IPS-NIHi7 (cell line): ENCODE data around the gene IL2RA.
"Not testable (repeated sequence)": the region's sequence is repeated elsewhere in the genome, so short reads cannot be mapped to it uniquely, and the experiment has no call there.

Source experiments
- DNase-seq: peaks from one replicate; pipeline ENCODE4 v3.0.0; 2012; ENCODE audit warnings: mixed read lengths; ENCODE audit errors: extremely low spot score

Gene IL2RA

DNA sequence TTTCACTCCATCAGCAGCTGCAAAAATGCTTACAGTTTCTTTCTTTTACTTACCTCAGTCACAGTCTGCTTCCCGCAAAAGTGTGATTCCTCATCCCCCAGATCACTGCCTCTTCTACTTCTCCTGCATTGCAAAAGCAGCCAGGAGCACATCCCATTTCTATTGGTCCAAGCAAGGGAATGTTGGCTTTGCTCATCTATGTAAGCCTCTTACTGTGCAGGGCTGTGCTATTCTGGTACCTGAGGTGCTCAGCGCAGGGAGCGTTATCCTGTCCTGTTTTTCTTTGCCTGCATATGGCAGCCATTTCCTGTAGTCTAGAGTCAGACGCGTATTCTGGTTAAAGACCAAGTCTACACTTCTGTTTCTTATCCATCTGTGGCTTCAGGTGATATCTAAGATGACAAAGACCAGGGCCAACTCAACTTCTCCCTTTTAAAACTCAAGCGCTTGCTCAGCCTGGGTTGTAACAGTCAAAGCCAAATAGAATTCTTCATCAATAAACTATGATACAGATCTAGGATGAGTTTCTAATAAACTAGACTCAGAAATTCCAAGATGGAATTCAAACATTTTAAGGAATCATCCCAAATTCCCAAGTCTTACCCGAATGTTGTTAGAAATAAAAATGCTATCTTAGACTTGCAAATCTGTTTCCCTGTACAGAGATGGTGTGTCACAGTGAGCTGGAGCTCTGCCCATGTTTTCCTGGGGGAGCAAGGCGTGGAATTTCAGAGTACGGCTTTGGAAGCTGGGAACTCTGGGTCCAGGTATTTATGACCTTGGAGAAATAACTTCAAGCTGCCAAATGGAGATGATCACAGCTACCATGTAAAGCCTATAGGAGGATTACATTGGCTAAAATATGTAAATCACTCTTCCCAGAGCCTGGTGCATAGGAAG, 20.6 kb upstream of the IL2RA start:
- no peak for DNase-seq

- no peak for DNase-seq
Measured at GRCh38 chr10:6080417-6080973, 18.3 kb upstream of the IL2RA start.

DNA sequence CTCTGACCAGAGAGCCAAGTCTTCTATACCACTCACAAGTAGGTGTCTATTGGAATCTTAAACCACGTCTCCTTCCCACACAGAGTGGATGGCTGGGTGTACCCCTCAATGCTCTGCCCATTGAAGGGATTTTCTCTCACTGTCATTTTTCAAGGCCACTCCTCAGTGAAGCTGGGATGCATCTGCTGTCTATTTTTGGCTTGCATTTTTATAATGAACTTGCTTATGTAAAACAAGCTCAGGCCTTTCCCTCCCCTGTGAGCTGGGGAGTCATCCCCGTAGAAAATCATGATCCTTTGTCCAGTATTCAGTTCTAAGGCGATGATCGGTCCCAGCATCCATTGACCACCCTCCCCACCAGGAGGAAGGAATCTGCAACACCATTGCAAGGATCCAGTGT, 16.9 kb upstream of the IL2RA start:
- DNase-seq = no peak

DNA sequence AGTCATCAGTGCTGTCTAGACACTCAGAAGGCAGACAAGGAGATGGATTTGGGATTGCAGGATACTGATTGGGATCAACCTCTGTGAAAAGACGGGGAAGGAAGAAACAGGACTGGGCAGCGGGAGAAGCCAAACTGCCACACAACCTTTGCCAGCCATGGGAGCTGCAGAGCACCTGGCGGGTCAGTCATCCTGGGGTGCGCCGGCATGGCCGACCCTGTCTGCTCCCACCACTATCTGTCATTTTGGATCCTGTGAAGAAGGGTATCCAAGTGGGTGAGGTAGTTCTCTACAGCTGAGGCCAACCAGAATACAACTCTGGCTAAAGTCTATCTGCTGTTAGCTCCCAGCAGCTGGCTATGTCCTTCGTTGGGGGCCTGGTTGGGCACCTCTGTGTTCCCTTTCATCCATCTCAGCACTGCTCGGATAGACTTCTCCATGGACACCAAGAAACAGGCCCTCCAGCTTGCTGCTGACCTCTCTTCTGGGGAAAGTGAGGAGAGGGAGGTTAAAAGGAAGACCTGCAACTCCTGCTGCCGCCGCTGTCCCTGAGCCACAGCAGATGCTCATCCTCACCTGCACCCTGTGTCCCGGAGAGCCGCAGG, 15.0 kb upstream of the IL2RA start:
- no peak for DNase-seq

- no peak for DNase-seq
Measured at GRCh38 chr10:6074489-6075301, 12.5 kb upstream of the IL2RA start.

- no peak for DNase-seq
Measured at GRCh38 chr10:6072215-6072934, 10.2 kb upstream of the IL2RA start.

DNA sequence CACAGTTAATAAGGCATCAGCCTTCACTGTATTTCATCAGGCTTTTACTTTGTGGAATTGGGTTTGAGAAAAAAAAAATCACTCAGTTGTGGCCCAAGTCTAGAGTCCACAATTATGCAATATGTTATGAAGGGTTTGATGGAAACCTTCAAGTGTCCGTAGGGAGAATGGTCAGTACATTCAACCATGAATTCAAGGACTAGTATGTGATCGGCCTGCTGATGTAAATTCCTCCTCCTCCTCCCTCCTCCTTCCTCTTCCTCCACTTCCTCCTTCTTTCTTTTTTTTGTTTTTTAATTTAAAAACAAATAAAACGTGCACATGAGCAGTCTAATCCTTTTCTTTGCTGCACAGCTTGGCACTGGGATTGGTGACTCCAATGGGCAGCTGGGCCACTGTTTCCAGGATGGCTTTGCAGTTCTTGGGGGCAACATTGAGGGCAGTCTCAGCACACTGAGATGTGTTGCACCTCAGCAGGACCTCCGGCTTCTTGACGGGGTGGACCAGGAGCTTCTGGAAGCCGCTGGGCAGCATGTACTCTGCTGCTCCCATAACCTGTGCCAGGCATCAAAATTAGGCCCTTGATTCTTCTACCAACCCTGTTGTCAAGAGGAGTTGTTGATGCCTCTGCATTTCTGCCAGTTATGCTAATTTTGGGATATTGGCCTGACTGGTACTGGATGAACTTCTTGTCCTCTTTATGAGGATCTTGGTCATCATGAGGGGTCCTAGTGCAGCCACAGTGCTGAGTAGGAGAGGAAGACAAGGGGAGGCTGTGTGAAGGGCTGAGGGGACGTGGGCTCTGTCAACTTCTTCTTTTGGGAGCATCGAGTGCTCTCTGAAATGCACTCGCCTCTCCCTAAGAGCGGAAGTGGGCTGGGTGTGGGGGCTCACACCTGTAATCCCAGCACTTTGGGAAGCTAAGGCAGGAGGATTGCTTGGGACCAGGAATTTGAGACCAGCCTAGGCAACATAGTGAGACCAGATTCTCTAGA, 9.3 kb upstream of the IL2RA start:
- no peak for DNase-seq

- DNase-seq = no peak
Measured at GRCh38 chr10:6070660-6071059, 8.5 kb upstream of the IL2RA start.

DNA sequence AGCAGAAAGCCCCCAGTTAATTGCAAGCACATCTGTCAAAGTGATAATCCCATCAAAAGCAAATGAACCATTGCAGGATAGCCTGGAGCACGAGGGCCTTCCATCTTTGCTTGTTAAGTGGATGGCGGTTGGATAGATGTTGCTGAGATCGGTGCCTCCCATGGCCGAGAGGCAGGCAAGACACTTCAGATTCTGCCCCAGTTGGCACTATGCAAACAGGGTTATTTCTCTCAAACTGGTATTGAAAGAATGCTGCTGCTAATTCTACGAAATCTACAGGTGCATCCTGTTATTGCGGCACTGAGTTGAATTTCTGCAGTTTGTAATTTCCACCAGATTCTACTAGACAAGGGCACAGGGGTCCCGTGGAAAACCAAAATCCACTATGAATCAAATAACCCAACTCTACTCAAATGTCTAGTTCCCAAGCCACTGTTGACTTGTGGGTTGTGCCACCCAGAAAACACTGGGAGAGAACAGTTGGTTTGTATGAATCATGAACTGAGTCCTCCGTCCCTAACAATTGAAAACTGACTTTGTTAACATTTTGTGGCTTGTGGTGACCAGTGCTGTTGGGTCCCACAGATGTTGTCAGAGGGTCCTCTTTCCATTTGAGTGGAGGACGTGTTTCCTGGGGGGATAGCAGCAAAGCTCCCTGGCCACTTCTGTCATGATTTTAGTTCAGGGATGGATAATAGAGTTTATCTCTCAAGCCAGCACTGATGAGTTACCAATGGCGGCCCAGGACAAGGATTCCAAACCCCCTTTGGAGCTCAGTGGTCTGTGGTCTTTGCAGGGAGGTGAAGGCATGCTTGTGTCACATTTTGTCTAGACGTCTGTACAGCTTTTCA, 7.1 kb upstream of the IL2RA start:
- DNase-seq = no peak

GRCh38 chr10:6068422-6068821, 6.3 kb upstream of the IL2RA start:
- DNase-seq = no peak

- DNase-seq = no peak
Measured at GRCh38 chr10:6068006-6068405, 5.8 kb upstream of the IL2RA start.

GRCh38 chr10:6067457-6067856, 5.3 kb upstream of the IL2RA start:
- no peak for DNase-seq

GRCh38 chr10:6065835-6066234, 3.7 kb upstream of the IL2RA start:
- no peak for DNase-seq

- DNase-seq = no peak
Measured at GRCh38 chr10:6065406-6065805, 3.2 kb upstream of the IL2RA start.

DNA sequence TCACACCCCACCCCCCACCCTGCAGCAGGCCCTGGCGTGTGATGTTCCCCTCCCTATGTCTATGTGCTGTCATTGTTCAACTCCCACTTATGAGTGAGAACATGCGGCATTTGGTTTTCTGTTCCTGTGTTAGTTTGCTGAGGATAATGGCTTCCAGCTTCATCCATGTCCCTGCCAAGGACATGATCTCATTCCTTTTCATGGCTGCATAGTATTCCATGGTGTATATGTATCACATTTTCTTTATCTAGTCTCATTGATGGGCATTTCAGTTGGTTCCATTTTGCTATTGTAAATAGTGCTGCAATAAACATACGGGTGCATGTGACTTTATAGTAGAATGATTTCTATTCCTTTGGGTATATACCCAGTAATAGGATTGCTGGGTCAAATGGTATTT, 2.6 kb upstream of the IL2RA start:
- DNase-seq = not testable (repeated sequence)

GRCh38 chr10:6064119-6064518, 2.0 kb upstream of the IL2RA start:
- no peak for DNase-seq

DNA sequence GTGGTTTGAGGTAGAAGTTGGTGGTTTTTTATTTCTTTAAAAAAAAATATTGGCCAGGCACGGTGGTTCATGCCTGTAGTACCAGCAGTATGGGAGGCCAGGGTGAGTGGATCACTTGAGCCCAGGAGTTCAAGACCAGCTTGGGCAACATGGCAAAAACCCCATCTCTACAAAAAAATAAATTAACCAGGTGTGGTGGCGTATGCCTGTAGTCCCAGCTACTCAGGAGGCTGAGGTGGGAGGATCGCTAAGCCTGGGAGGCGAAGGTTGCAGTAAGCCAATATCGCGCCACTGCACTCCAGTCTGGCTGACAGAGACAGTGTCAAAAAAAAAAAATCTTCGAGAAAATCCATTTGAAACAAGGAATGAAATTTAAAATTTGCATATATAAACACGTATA, 1.1 kb downstream of the IL2RA start:
- DNase-seq = no peak

DNA sequence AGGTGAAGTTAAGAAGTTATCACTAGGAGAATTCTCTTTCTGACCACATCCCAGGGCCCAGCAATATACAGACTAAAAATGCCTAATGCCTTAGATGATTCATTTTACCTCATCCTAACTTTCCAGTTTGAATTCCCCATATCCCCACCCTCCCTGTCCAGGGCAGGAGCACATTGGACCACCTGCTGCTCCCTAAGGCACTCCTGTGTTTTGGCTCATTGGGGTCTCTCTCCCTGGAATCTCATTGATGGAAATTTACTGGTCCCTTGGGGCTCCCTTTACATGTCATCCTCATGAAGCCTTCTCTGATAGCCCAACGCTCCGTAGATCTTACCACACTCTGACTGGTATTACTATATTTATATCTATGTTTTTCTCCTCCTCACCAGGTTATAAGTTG, 2.7 kb downstream of the IL2RA start:
- DNase-seq = no peak
